ENCODE results near the gene FYCO1.

GRCh38 chr3:45992133-45992729, 3.4 kb downstream of the FYCO1 start:
- TF ChIP-seq GATA2 (IDR thresholded peaks at IDR 0.05; ENCODE audit: low read depth, low read length) (no peak), GATA3 (IDR thresholded peaks at IDR 0.05; ENCODE audit: low read depth, low read length) (no peak)
